GM19023 (cell line): ENCODE measurements around the gene USP22.
"Not testable (repeated sequence)": the region's sequence is repeated elsewhere in the genome, so short reads cannot be mapped to it uniquely, and the experiment has no call there.

Experiments used
- ATAC-seq: cut with Tn5 transposase; IDR thresholded peaks from one replicate; pipeline ENCODE4 v1.9.1; 2021; ENCODE audit warnings: mild to moderate bottlenecking, moderate library complexity; ENCODE audit not compliant: unreplicated experiment

The USP22 gene

GRCh38 chr17:20989991-20990855 is 52.6 kb downstream of the USP22 start:
- no peak for ATAC-seq

- ATAC-seq = no peak
Measured at GRCh38 chr17:20989481-20989880, 53.3 kb downstream of the USP22 start.

- no peak for ATAC-seq
Measured at GRCh38 chr17:20988896-20989295, 53.9 kb downstream of the USP22 start.

- ATAC-seq = no peak
Measured at GRCh38 chr17:20988001-20988636, 54.7 kb downstream of the USP22 start.

- no peak for ATAC-seq
Measured at GRCh38 chr17:20987511-20987910, 55.3 kb downstream of the USP22 start.

- no peak for ATAC-seq
Measured at GRCh38 chr17:20986767-20987510, 55.9 kb downstream of the USP22 start.

- no peak for ATAC-seq
Measured at GRCh38 chr17:20983359-20983637, 59.5 kb downstream of the USP22 start.

GRCh38 chr17:20982589-20983358 is 60.0 kb downstream of the USP22 start:
- no peak for ATAC-seq

- ATAC-seq = no peak
Measured at GRCh38 chr17:20981046-20981920, 61.5 kb downstream of the USP22 start.

GRCh38 chr17:20979792-20980083 is 63.1 kb downstream of the USP22 start:
- no peak for ATAC-seq

- ATAC-seq = not testable (repeated sequence)
Measured at GRCh38 chr17:20979007-20979791, 63.6 kb downstream of the USP22 start.

- not testable (repeated sequence) for ATAC-seq
Measured at GRCh38 chr17:20977609-20978253, 65.1 kb downstream of the USP22 start.

- ATAC-seq = no peak
Measured at GRCh38 chr17:20975566-20975965, 67.2 kb downstream of the USP22 start.

GRCh38 chr17:20970329-20970728 is 72.5 kb downstream of the USP22 start:
- no peak for ATAC-seq

GRCh38 chr17:20968913-20969616 is 73.7 kb downstream of the USP22 start:
- no peak for ATAC-seq

- no peak for ATAC-seq
Measured at GRCh38 chr17:20967776-20968175, 75.0 kb downstream of the USP22 start.

GRCh38 chr17:20966870-20967269 is 75.9 kb downstream of the USP22 start:
- no peak for ATAC-seq

- ATAC-seq = no peak
Measured at GRCh38 chr17:20965492-20965891, 77.3 kb downstream of the USP22 start.
